Ovary (tissue), 3 donors: ENCODE results near the gene RABL2B.

Source experiments
- CTCF ChIP-seq, 3 donors: fragments of 450-650 bp in 2 of 3; fragments of 200-600 bp in 1 of 3; IDR thresholded peaks; one replicate each; pipeline versions ENCODE4 v1.5.1 to v1.8.0; 2016 to 2022; ENCODE audit warnings: antibody characterized with exemption in 3 of 3, mild to moderate bottlenecking in 1 of 3
- POLR2A ChIP-seq: fragments of 450-650 bp; IDR thresholded peaks from one replicate; pipeline ENCODE4 v1.6.1; 2017; ENCODE audit warnings: antibody characterized with exemption, mild to moderate bottlenecking, moderate library complexity
- donor health status: DM: no; HTN: no; CAD: no.

- TF ChIP-seq CTCF (IDR thresholded peaks at IDR 0.05) (no peak), POLR2A (no peak)
Measured at GRCh38 chr22:50726643-50727340, 56.6 kb downstream of the RABL2B start.
